Subcutaneous adipose tissue (tissue), 4 donors: ENCODE data around the gene RASL12. TPM values are rescaled to one million over a fixed set of nuclear protein-coding genes. Genes with fewer than 3 reads are reported as not detected.

Experiments used
- CTCF ChIP-seq: fragments of 450-650 bp; IDR thresholded peaks from one replicate; pipeline ENCODE4 v1.5.1; 2016; ENCODE audit warnings: low read depth, mild to moderate bottlenecking, control low read depth, antibody characterized with exemption, moderate library complexity
- total RNA-seq, 4 donors: library from RNA; depleted of rRNA; stranded (reverse); fragments of >200 nt; gene quantifications; one replicate each; pipeline ENCODE4 v1.1.0, GENCODE V29; 2016

RASL12 gene
- total RNA-seq, 4 donors from 2014 or later: 2.6 to 13.6 (median 7.7) TPM

- no peak for TF ChIP-seq CTCF
Measured at GRCh38 chr15:65095011-65095746, 27.4 kb upstream of the RASL12 start.

- TF ChIP-seq CTCF: no peak
Measured at GRCh38 chr15:65094294-65094995, 26.7 kb upstream of the RASL12 start.

- no peak for TF ChIP-seq CTCF
Measured at GRCh38 chr15:65092911-65093792, 25.4 kb upstream of the RASL12 start.

- TF ChIP-seq CTCF: no peak
Measured at GRCh38 chr15:65091946-65092770, 24.4 kb upstream of the RASL12 start.

GRCh38 chr15:65089206-65089824 lies 21.5 kb upstream of the RASL12 start:
- TF ChIP-seq CTCF: no peak

- no peak for TF ChIP-seq CTCF
Measured at GRCh38 chr15:65088643-65089021, 20.8 kb upstream of the RASL12 start.
